H1 (cell line): ENCODE data around the gene UPK1B. TPM values are rescaled to one million over a fixed set of nuclear protein-coding genes. Genes with fewer than 3 reads are reported as not detected.

Source experiments
- CHD2 ChIP-seq: IDR thresholded peaks from 2 replicates; pipeline ENCODE4 v1.6.1; 2012; ENCODE audit warnings: low read length, improper control_type of control experiment
- CREB1 ChIP-seq: IDR thresholded peaks from 2 replicates; pipeline ENCODE4 v1.6.1; 2012; ENCODE audit warnings: inconsistent platforms
- GABPA ChIP-seq: IDR thresholded peaks from 2 replicates; pipeline ENCODE4 v1.6.1; 2011; ENCODE audit warnings: mild to moderate bottlenecking, low read length, moderate library complexity, borderline replicate concordance; ENCODE audit not compliant: insufficient read depth
- JUND ChIP-seq: IDR thresholded peaks from 2 replicates; pipeline ENCODE4 v1.6.1; 2011; ENCODE audit warnings: mild to moderate bottlenecking, improper control_type of control experiment, low read length
- RBBP5 ChIP-seq: IDR thresholded peaks from 2 replicates; pipeline ENCODE4 v1.7.1; 2012; ENCODE audit warnings: low read depth, mild to moderate bottlenecking, inconsistent platforms, low read length, moderate library complexity, borderline replicate concordance
- SIRT6 ChIP-seq: IDR thresholded peaks from one replicate; pipeline ENCODE4 v1.7.1; 2012; ENCODE audit warnings: low read length, inconsistent platforms
- polyA plus RNA-seq, 7 experiments: library from polyadenylated mRNA; depleted of rRNA in 3 of 7; stranded (reverse) in 5 of 7; unstranded in 2 of 7; fragments of >200 nt in 5 of 7; fragments of 200-250 nt in 2 of 7; gene quantifications; 1 replicate in 5 of 7; 2 replicates in 1 of 7; 4 replicates in 1 of 7; pipeline versions ENCODE4 v1.2.1 to v1.2.3, GENCODE V29; 2011 to 2013; ENCODE audit warnings: missing spikeins in 2 of 7, mixed read lengths in 2 of 7
- total RNA-seq: library from RNA; stranded (reverse); fragmentation: NEBNext Ultra II Directional; extraction: Animal tissue kit (Norgen Biotek cat#: 25700); gene quantifications from 2 replicates; pipeline ENCODE4 v1.2.1, GENCODE V29; 2021

The UPK1B gene
- total and polyA plus RNA-seq, 2 of the 8 experiments (the other 6 are each of a cell fraction or from before 2014, with no cell fraction given): 0.67 to 0.68 TPM

GRCh38 chr3:119221779-119222320 lies 48.5 kb downstream of the UPK1B start (continued):
- no peak for TF ChIP-seq JUND
- no peak for TF ChIP-seq CREB1
- TF ChIP-seq SIRT6: no peak
- TF ChIP-seq GABPA: no peak
- no peak for TF ChIP-seq RBBP5
- TF ChIP-seq CHD2: no peak
